ENCODE results near the gene SPI1.

The SPI1 gene

DNA sequence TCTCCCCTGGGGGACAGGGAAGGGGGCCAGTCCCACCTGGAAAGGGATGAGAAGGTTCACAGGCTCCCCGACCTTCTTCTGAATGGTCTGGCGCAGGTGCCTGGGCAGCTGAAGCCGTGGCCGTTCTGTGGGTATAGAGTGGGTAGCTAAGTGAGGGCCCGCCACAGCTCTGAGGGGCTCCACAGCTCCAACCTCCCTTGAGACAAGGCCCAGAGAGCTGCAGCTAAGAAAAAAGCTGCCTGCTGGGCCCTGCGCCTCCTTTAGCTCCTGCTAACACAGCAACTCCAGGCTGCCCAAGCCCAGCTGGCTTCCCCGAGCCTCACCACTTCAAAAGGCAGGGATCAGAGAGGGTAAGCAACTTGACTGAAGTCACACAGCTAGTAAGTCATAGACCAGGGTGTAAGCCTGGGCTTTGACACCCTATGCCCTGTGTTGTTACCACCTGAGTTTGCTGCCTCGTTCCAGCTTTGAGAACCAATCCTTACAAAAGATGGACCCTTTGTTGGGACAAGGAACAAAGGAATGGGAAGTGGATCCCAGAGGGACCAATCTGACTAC, 44.4 kb downstream of the SPI1 start:
- Histone ChIP-seq H3K4me2 (no peak overlapping the region), H3K9ac (no peak overlapping the region), H3K27ac (no peak overlapping the region), H2AFZ (ENCODE audit: low read depth) (no peak overlapping the region), H3K79me2 (ENCODE audit: insufficient read depth, low read depth) (no peaks in the 10 kb centered on the region), H3K4me3 (IDR thresholded peaks at IDR 0.05; ENCODE audit: insufficient read depth, low read depth, low read length) (no peak overlapping the region), H3K4me1 (ENCODE audit: low read depth, poor library complexity, severe bottlenecking) (no peaks in the 10 kb centered on the region), H3K27me3 (ENCODE audit: insufficient read depth, low read depth) (no peaks in the 10 kb centered on the region), H4K20me1 (ENCODE audit: insufficient read depth) (no peaks in the 10 kb centered on the region), H3K36me3 (ENCODE audit: insufficient read depth) (no peaks in the 10 kb centered on the region)
- TF ChIP-seq, protein P1, sequence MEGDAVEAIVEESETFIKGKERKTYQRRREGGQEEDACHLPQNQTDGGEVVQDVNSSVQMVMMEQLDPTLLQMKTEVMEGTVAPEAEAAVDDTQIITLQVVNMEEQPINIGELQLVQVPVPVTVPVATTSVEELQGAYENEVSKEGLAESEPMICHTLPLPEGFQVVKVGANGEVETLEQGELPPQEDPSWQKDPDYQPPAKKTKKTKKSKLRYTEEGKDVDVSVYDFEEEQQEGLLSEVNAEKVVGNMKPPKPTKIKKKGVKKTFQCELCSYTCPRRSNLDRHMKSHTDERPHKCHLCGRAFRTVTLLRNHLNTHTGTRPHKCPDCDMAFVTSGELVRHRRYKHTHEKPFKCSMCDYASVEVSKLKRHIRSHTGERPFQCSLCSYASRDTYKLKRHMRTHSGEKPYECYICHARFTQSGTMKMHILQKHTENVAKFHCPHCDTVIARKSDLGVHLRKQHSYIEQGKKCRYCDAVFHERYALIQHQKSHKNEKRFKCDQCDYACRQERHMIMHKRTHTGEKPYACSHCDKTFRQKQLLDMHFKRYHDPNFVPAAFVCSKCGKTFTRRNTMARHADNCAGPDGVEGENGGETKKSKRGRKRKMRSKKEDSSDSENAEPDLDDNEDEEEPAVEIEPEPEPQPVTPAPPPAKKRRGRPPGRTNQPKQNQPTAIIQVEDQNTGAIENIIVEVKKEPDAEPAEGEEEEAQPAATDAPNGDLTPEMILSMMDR (conservative IDR thresholded peaks at IDR 0.05; ENCODE audit: low read depth, low read length): no peak

DNA sequence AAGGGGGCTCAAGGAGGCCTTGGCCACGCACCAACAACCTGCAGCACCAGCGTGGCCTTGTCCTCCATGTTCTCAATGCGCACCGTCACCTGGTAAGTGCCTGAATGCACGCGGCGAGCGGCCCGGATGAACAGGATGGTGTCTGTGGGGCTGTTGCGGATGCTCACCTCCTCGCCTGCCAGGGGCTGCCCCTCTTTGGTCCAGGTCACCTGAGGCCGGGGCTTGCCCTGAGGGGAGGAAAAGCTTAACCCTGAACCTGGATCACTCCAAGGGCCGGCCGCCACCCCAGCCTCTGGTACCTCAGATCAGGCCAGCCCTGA, 44.9 kb downstream of the SPI1 start:
- Histone ChIP-seq H3K79me2 (ENCODE audit: insufficient read depth, low read depth) (no peaks in the 10 kb centered on the region), H3K4me1 (ENCODE audit: low read depth, poor library complexity, severe bottlenecking) (no peaks in the 10 kb centered on the region), H3K4me2 (no peak overlapping the region), H3K36me3 (ENCODE audit: insufficient read depth) (no peaks in the 10 kb centered on the region), H3K9ac (no peak overlapping the region), H3K4me3 (IDR thresholded peaks at IDR 0.05; ENCODE audit: insufficient read depth, low read depth, low read length) (no peak overlapping the region), H2AFZ (ENCODE audit: low read depth) (no peak overlapping the region), H4K20me1 (ENCODE audit: insufficient read depth) (no peaks in the 10 kb centered on the region), H3K27me3 (ENCODE audit: insufficient read depth, low read depth) (no peaks in the 10 kb centered on the region), H3K27ac (no peak overlapping the region)
- TF ChIP-seq, protein P1 (conservative IDR thresholded peaks at IDR 0.05; ENCODE audit: low read depth, low read length): no peak

DNA sequence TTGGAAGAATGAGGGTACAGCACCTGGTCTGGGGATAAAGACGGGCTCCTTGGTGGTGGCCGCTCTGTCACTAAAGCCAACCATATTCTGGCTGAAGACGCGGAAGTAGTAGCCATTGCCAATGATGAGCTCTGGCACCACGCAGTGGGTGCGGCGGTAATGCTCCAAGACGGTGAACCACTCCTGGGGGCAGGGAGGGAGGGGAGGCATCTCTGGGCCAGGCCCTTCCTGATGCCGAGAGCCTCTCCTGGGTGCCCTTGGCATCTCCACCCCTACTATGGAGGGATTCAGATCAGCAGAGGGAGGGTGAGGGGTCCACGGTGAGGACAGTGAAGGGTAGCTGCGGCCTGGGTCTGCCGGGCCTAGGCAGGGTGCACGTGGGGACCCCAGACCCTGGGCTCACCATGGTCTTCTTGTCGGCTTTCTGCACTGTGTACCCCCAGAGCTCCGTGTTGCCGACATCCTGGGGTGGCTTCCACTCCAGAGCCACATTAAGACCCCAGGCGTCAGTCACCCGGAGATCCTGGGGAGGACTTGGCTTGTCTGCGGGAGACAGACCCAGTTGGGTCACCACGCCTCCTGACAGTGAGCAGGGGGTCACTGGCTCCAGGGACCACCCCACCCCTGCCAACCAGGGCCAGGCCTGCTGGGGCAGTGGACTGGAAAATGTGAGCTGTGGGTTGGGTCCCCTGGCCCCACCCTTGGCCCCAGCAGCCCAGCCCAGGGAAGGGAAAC, 45.4 kb downstream of the SPI1 start:
- no peak overlapping the region for H2AFZ ChIP-seq (ENCODE audit: low read depth)
- H3K4me2 ChIP-seq: no peak overlapping the region
- no peaks in the 10 kb centered on the region for H3K79me2 ChIP-seq (ENCODE audit: insufficient read depth, low read depth)
- no peaks in the 10 kb centered on the region for H3K27me3 ChIP-seq (ENCODE audit: insufficient read depth, low read depth)
- no peaks in the 10 kb centered on the region for H4K20me1 ChIP-seq (ENCODE audit: insufficient read depth)
- H3K36me3 ChIP-seq (ENCODE audit: insufficient read depth): no peaks in the 10 kb centered on the region
- no peak overlapping the region for H3K4me3 ChIP-seq (IDR thresholded peaks at IDR 0.05; ENCODE audit: insufficient read depth, low read depth, low read length)
- no peak overlapping the region for H3K9ac ChIP-seq
- no peak overlapping the region for H3K27ac ChIP-seq
- TF ChIP-seq, protein P1 (conservative IDR thresholded peaks at IDR 0.05; ENCODE audit: low read depth, low read length): no peak
- H3K4me1 ChIP-seq (ENCODE audit: low read depth, poor library complexity, severe bottlenecking): no peaks in the 10 kb centered on the region

DNA sequence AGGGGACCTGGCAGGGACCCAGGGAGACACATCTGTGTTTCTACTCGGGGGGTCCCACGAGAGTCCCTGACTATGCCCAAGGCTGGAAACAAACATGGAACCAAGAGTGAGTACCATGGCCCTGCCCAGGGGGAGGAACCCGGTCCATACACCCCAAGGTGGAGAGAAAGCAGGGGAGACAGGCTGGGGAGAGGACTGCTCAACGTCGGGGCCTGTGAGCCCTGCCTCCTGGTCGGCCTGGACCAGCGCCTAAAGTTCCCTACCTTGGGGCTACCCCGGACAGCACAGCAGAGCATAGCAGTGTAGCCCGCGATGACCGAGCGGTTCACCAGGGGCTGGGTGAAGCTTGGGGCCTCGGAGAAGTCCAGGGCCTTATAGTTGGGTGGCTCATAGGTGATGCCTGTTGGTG, 46.0 kb downstream of the SPI1 start:
- Histone ChIP-seq H3K4me2 (no peak overlapping the region), H3K9ac (no peak overlapping the region), H3K4me1 (ENCODE audit: low read depth, poor library complexity, severe bottlenecking) (no peaks in the 10 kb centered on the region), H3K27ac (no peak overlapping the region), H2AFZ (ENCODE audit: low read depth) (no peak overlapping the region), H3K79me2 (ENCODE audit: insufficient read depth, low read depth) (no peaks in the 10 kb centered on the region), H3K27me3 (ENCODE audit: insufficient read depth, low read depth) (no peaks in the 10 kb centered on the region), H3K36me3 (ENCODE audit: insufficient read depth) (no peaks in the 10 kb centered on the region), H3K4me3 (IDR thresholded peaks at IDR 0.05; ENCODE audit: insufficient read depth, low read depth, low read length) (no peak overlapping the region), H4K20me1 (ENCODE audit: insufficient read depth) (no peaks in the 10 kb centered on the region)
- TF ChIP-seq, protein P1 (conservative IDR thresholded peaks at IDR 0.05; ENCODE audit: low read depth, low read length): no peak

Measured in KMS-11 (cell line).